GM11168 (cell line): ENCODE measurements around the gene MT2A.

ENCODE experiments used
- in situ Hi-C: fragments of 300-500 bp; cut with MboI; formaldehyde crosslinking; loops from one replicate; pipeline ENCODE4 v1.12.0; 2022; ENCODE audit warnings: low sequenced_read_pairs; ENCODE audit not compliant: unreplicated experiment

MT2A gene

GRCh38 chr16:56634715-56635440 lies 26.5 kb downstream of the MT2A start:
- in situ Hi-C loops = no loop called here

GRCh38 chr16:56635441-56635967 lies 27.1 kb downstream of the MT2A start:
- in situ Hi-C loops = no loop called here

GRCh38 chr16:56636616-56637413 lies 28.4 kb downstream of the MT2A start:
- in situ Hi-C loops = no loop called here

GRCh38 chr16:56637814-56638750 lies 29.7 kb downstream of the MT2A start, which contains the start of gene MT1A:
Gene MT1A, plus strand, starts transcription at chr16:56638666. Its CDS starts 73 bp downstream, at chr16:56638739.
- in situ Hi-C loops = no loop called here

GRCh38 chr16:56639045-56639444 lies 30.7 kb downstream of the MT2A start:
- in situ Hi-C loops = no loop called here

- in situ Hi-C loops = no loop called here
Measured at GRCh38 chr16:56640076-56640475, 31.7 kb downstream of the MT2A start.

- in situ Hi-C loops = no loop called here
Measured at GRCh38 chr16:56641166-56641565, 32.8 kb downstream of the MT2A start.

GRCh38 chr16:56643080-56643778 lies 34.8 kb downstream of the MT2A start:
- in situ Hi-C loops = no loop called here

GRCh38 chr16:56643833-56644232 lies 35.4 kb downstream of the MT2A start:
- in situ Hi-C loops = no loop called here

- in situ Hi-C loops = no loop called here
Measured at GRCh38 chr16:56645311-56645710, 36.9 kb downstream of the MT2A start.

GRCh38 chr16:56645838-56646237 lies 37.5 kb downstream of the MT2A start:
- in situ Hi-C loops = no loop called here

GRCh38 chr16:56647641-56648431 lies 39.5 kb downstream of the MT2A start:
- in situ Hi-C loops = no loop called here

- in situ Hi-C loops = no loop called here
Measured at GRCh38 chr16:56649271-56649670, 40.9 kb downstream of the MT2A start.

- in situ Hi-C loops = no loop called here
Measured at GRCh38 chr16:56649820-56650219, 41.4 kb downstream of the MT2A start.

GRCh38 chr16:56651586-56651985 lies 43.2 kb downstream of the MT2A start, which contains the start of gene MT1B:
Gene MT1B, plus strand, starts transcription at chr16:56651886. Its CDS starts 68 bp downstream, at chr16:56651954.
- in situ Hi-C loops = no loop called here

GRCh38 chr16:56652600-56652999 lies 44.2 kb downstream of the MT2A start:
- in situ Hi-C loops = no loop called here

- in situ Hi-C loops = no loop called here
Measured at GRCh38 chr16:56653218-56653617, 44.8 kb downstream of the MT2A start.

- in situ Hi-C loops = no loop called here
Measured at GRCh38 chr16:56657555-56658326, 49.4 kb downstream of the MT2A start, which contains the start of gene MT1F. Gene MT1F, plus strand, starts transcription at chr16:56657959. Its CDS starts 100 bp downstream, at chr16:56658059.
